Measurements from ENCODE around the gene ZMYND12.
"Not testable (repeated sequence)": the region's sequence is repeated elsewhere in the genome, so short reads cannot be mapped to it uniquely, and the experiment has no call there.

Gene ZMYND12

DNA sequence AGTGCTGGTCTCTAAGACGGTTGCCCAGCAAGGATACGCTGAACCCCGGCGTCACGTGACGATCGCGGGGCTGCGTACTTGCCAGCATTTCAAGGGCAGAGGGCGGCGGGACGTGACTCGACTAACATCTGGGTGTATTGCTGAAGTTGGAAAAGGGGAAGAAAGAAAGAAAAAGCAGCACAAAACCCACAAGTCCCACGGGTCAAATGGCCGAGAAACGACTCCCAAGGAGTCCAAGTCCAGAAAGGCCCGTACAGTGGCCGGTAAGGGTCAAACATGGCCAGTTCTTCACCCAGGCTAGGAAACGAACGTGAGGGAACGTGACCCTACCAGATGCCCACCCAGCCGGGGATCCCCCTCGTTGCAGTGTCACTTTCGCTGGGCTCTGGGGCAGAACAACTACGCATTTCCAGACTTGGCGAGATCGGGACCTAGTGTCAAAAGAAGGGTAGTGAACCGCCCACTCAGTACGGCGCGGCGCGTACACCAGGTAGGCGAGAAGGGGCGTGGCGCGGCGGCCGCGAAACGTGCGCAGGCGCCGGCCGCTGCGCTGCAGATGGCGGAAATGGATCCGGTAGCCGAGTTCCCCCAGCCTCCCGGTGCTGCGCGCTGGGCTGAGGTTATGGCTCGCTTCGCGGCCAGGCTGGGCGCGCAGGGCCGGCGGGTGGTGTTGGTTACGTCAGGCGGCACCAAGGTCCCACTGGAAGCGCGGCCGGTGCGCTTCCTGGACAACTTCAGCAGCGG, at the start of gene ZMYND12, which contains the start of gene PPCS:
ZMYND12 (minus strand) TSS at position 13 of the 744 bp plus-strand sequence. CDS start 25 bp downstream, outside the sequence.
PPCS (plus strand) TSS at position 534 of the 744 bp plus-strand sequence; CDS start at position 557, 23 bp downstream.
- DNase-seq = peak; percentile 40

DNA sequence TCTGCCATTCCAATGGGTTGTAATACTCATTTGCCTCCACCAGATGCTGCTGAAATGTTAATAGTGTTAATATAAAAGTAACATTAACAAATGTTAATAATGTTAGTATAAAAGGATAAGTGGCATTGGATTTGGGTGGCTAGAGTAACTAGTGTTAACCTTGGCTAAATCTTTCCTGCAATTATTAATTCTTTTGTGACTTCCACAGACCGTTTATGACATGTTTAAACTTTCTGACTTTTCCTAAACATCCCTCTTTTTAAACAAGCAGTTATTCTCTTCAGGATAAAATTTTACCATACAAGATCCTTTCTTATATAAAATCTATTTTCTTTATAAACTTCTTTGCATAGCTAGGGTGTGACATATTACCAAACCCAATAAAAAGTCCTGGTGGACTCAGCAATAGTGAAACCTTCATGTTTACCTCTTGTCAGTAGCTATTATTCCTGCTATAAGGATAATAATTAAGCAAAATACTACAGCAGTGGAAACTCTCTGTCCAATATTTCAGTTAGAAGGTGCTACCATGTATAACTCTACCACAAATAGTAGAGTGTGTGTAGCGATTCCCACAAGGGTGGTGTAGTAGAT, 48.8 kb upstream of the ZMYND12 start:
- DNase-seq = no peak

GRCh38 chr1:42502031-42502430, 46.2 kb upstream of the ZMYND12 start:
- DNase-seq = not testable (repeated sequence)

GRCh38 chr1:42490237-42490636, 34.4 kb upstream of the ZMYND12 start:
- no peak for DNase-seq

DNA sequence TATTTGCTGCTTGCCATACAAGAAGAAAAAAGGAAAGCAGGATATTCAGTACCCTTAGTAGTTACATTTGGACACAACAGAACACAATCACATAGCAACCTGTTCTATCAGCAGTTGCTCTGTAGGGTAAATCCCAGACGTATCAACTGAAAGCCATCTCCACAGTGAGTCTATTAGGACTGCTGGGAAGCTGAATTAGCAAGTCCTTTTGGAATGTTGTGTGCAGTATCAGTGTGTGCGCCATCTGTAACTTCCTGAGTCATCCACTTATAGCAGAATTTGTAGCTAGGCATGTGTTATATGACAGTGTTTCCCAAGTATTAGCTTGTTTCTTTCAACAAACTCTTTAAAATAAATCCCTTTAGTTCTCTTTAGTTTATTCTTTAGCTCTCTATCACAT, 28.6 kb upstream of the ZMYND12 start:
- DNase-seq = no peak

DNA sequence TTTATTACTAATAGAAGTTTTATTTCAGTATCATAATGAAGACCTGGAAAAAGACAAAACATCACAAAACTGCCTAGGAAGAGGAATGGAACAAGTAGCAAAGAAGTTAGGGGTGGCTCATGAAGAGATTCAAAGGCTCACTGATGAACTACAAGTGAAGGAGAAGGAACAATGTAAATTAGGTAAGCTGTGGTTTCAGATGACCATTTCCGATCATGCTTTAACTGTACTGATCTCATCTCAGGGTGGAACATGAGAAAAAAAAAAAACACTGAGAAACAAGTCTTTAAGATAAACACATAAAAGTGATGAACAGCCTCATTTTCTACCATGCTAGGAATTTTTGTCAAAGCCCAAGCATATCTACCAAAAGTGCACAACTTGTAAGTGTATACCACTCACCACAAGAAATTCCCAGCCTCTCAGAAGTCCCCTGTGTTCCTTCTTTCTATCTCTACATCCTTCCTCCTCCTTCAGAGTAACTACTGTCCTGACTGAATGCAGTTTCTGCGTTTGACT, 26.9 kb upstream of the ZMYND12 start:
- DNase-seq = no peak

DNA sequence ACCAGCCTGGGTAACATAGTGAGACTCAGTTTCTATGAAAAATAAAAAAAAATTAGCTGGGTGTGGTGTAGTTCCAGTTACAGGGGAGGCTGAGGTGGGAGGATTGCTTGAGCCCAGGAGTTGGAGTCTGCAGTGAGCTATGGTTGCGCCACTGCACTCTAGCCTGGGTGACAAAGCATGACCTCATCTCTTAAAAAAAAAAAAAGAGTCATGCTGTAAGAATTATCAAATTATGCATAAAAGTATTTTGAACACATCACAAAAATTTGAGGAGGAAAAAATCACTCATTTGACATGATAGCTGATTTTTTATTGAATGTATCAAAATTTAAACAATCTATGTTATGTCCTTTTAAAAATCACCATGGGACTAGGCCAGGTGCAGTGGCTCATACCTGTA, 25.1 kb upstream of the ZMYND12 start:
- DNase-seq = no peak

DNA sequence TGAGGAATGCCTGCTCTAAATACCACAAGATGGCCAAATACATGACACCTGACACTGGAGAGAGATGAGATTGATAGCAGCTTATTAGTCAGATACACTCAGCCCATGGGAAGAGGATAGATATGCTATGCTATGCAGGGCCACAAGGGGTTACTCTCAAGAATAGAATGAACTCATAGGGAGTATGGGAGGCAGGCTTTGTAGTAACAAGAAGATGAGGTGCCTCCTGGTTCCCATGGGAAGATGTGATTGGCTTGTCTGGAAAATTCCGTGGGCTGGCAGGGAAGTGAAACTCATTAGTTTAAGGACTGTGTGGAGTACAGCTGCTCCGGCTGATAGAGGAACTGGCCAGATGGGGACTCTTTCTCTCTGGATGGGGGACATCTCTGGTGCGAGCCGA, 23.8 kb upstream of the ZMYND12 start:
- DNase-seq = no peak

- DNase-seq = no peak
These were observed 22.0 kb upstream of the ZMYND12 start for GRCh38 chr1:42477775-42478174.

DNA sequence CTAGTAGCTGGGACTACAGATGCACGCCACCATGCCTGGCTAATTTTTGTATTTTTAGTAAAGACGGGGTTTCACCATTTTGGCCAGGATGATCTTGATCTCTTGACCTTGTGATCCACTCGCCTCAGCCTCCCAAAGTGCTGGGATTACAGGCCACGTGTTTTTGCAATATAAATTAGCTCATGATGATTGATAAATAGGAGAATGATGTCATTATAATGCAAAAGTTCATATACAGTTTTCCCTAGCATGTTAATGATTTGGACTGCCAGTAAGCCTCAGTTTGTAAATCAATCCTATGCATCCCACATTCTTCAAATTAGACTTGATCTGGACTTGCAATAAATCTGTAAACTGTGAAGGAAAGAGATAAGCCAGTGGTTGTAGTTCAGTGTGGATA, 21.5 kb upstream of the ZMYND12 start:
- not testable (repeated sequence) for DNase-seq

DNA sequence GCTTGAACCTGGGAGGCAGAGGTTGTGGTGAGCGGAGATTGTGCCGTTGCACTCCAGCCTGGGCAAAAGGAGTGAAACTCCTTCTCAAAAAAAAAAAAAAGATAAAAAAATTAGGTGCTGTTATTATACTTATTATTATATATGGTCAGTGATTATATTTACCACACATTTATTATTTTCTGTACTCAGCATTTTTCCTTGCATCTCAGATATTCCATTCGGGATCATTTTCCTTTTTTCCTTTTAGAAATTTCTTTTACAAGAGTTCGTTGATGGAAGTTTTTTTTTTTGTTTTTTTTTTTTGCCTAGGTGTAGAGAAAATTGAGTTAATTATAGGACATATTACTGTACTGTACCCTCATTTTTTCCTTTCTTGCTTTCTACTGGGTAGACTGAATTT, 20.8 kb upstream of the ZMYND12 start:
- DNase-seq = no peak

- DNase-seq = no peak
These were observed 13.9 kb upstream of the ZMYND12 start for GRCh38 chr1:42469727-42470126.

DNA sequence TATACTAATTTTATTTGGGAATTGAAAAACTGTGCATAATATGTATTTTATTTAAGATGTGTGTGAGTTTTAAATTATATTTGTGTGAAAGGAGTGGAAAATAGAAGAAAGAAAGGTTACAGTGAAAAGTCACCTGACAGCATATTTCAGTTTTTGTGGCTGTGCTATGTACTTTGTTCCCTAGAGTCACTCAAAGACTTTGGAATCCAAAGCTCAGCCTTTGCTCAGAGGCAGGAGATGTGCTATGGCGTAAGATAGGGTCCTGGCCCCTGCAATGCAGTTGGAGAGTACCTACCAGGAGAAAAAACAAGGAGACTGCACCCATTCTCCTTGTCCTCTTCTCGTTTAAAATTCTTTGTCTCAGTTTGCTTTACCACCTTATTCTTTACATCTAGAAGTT, 10.2 kb upstream of the ZMYND12 start:
- DNase-seq = no peak

DNA sequence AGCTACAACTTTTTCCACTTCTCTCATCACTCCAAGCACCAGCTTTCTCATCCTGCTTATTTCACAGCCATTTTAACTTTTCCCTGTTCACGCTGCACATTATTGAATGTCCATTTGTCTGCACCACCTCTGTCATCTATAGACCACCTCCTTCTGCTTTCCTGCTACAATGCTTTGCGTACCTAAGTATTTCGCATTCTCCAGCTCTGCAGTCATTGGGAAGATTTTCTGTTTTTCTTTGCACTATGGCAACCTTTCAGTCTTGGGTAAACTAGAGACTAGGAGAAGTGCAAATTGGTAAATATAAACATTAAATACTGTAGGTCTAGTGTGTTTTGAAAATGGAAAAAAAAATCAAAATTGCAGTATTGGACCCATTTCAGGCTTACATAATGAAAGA, 8.1 kb upstream of the ZMYND12 start:
- no peak for DNase-seq

DNA sequence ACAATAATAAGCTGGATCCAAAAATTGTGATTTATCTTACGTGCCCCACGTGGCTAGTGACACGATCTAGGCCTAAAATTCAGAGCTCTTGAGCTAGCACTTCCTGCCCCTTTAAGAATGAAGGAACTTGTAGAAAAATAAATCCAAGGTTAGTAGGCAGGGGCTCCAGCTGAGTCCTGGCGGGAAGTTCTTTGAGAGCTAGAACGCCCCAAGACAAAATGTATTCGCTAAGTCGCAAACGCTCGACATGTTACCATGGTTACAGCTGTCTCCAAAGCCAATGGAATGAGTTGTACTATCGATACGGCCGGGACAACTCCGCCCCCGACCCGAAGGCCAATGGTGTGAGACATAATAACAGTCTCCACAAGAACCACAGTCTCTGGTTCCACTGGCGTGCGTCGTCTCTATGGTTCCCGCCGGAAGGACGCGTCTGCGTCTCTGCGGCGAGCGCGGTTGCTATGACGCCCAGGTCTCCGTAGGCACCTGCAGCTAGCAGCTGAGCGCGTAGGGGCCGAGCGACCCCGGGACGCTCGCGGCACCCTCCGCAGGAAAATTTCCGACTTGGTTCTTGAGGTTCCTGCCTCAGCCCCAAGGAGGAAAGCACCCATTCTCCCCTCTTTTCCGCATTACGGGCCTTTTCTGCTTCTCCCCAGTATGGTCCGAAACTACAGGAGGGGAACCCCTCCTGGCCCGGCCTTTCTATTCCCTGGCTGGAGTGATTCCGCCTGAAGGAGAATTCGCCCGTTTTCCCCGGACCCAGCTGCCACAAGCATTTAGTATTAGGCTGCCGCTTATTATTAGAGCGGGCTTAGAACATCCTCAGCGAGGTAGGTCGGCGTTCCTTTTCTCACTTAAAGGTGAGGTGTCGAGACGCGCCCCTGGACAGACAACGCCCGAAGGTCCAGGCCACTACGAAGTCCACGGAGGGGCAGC, 7.3 kb upstream of the ZMYND12 start, which contains the start of gene CCDC30:
CCDC30 (plus strand) TSS at position 459 of the 936 bp plus-strand sequence. CDS start 17,266 bp downstream, outside the sequence.
- peak; percentile 99 for DNase-seq

DNA sequence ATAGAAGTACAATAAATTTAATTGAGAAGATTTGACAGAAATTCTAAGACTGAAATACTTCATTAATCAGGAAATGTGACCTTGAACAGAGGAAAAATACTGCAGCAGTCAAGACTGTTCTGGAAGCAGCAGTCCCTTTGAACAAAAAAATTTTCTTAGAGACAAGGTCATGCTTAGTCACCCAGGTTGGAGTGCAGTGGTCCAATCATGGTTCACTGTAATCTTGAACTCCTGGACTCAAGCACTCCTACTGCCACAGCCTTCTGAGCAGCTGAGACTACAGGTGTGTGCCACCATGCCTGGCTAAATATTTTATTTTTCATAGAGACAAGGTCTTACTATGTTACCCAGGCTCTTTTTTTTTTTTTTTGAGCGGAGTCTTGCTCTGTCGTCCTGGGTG, 5.4 kb upstream of the ZMYND12 start:
- DNase-seq = no peak

- no peak for DNase-seq
These were observed 900 bp upstream of the ZMYND12 start for GRCh38 chr1:42456754-42457089.

DNA sequence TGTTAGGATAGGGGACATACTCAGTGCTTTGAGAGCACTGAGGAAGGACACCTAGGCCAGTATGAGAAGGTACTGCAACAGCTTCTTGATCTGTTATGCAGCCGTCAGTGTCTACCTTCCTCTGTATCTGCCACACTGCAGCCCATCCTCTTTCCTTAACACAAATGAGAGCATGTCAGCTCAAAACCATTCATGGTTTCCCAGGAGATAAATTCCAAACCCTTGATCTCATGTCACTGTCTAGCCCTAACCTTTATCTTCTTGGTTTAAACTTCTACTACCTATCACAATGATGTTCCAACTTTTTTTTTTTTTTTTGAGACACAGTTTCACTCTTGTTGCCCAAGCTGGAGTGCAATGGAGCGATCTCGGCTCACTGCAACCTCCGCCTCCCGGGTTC, 1.4 kb downstream of the ZMYND12 start:
- DNase-seq = no peak

GRCh38 chr1:42453386-42453785, 2.4 kb downstream of the ZMYND12 start:
- no peak for DNase-seq

GRCh38 chr1:42450061-42450460, 5.8 kb downstream of the ZMYND12 start:
- DNase-seq = no peak

DNA sequence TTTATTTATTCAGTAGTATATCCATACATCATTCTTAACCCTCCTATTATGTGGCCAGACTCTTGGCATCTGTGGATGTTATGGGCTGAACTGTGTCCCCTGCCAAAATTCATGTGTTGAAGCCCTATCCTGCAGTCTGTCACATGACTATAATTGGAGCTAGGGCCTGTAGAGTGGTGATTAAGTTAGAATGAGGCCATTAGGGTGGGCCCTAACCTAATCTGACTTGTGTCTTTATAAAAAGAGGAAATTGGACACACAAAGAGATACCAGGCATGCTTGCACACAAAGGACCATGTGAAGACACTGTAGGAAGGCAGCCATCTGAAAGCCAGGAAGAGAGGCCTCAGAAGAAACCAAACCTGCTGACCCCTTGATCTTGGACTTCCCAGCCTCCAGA, 6.6 kb downstream of the ZMYND12 start:
- DNase-seq = no peak

GRCh38 chr1:42442662-42443061, 13.2 kb downstream of the ZMYND12 start:
- no peak for DNase-seq

- no peak for DNase-seq
These were observed 15.9 kb downstream of the ZMYND12 start for GRCh38 chr1:42439940-42440339.
